ENCODE results near the gene TTC7B.

TTC7B gene

DNA sequence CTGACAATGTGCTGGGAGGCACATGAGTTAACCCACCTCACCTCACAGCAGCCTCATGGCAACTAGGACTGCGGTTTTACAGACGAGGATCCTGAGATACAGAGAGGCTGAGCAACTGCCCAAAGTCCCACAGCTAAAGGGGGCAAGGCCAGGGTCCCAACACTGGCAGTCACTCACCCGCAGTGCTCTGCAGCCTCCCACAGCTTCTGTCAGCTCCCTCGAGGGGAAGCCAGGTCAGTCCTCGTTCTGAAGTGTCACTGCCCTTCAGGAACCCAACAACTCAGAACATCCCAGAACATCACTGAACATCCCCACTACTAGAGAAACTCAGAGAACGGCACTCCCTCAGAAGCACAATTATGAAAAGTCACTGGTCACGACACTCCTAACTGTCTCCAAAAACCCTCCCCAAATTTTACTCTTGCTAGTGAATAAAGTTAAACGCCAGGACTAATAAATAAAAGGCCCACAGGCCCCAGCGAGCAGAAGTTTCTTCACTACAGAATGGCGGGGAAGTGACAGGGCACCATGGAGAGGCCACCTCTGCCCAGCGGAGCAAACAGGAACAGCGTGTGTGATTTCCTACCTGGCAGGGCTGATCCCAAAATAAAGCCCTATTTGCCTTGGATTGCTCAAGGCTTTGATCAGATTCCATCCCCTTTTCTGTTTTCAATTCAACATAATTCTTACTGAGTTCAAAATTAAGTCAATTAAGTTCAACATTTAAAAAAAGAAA is 75.1 kb downstream of the TTC7B start:
- no peak for DNase-seq (ENCODE audit: low spot score)

DNA sequence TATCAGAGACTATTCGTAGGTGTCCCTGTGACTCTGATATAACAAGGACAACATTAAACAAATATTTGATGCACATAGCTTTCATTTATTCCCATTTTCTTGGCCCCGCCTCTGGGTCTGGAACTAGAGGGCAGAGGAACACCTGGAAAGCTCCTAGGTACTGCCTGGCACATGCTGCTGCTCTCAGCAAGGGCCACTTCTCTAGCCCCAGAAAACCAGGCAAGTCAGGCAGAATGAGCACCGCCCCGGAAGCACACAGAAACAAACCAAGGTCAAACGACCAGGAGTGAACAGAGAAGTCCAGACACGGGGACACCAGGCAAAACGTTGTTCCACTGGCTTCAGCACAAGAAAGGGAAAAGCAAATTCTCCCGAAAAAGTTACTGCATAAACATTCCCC is 76.1 kb downstream of the TTC7B start:
- no peak for DNase-seq (ENCODE audit: low spot score)

DNA sequence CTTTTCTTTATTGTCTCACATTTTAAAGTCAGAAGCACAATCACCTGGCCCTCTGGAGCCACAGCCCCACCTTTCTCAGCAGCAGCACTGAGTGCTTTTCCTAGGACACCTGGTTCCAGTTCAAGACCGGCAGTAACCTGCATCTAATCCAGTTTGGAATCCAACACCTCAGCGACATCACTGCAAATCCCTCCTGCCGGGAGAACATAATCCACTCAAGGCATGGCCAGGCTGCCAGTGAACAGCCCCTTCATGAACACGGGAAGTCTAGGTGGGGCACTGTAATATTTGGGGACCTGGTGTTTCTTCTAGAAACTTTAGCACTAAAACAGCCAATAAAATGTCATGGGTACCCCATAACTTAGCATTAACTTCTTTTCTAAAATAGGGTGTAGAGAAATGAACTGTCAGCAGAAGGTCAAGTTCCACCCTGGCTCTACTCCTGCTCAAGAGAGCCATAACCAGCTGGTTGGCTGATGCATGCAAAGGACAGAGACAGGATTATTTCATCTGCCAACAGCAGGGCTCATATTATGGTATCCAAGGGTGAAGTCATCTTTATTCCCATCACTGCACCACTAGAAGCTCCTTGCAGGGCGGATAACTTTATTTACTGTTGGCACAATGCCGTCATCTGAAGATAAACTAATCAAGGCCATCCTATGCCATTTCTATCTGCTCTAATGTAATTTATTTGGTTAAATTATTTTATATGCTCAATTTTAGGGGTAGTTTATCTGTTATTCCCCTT is 76.7 kb downstream of the TTC7B start:
- no peak for DNase-seq (ENCODE audit: low spot score)

DNA sequence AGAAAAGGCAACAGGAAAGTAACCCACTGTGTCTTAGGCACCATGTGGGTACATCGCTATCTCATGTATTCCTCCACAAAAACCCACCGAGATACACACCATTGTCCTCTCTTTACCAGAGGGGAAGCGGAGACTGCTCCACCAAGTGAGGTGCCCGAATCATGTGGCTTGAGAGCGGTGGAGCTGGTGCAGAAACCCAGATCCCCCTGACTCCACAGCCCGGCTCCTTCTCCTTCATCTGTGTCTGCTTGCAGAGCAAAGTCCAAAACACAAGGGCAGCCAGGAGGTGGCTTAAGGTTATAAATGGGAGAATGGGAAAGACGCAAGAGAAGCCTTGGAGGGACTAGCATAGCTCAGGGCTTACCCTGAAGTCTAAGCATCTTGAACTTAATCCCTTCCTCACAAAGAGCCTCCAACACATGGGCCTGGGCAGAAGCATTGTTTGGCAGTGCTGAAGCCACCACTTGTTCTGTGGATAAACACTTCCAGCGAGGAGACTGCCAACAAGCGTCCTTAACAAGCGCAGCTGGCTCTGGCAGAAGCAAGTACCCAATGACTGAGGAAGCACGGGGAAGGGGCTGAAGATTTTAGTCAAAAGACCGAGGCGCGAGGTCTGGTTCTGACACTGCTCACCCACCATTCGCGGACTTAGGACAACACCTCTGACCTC is 83.0 kb downstream of the TTC7B start:
- no peak for DNase-seq (ENCODE audit: low spot score)

DNA sequence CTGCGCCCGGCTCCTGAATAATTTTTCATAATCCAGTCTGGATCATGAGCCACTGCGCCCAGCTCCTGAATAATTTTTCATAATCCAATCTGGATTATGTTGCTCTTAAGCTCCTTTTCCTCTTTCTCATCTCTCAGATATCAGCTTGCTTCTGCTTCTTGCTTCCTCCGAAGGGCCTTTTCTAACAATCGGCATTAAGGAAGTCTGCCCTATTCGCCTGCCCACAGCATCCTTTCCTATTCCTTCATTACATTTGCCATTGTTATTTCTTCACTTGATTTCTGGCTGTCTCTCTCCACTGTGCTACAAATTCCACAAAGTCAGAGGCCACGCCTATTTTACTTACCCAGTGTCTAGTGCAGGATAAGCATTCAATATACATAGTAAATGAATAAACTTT is 83.5 kb downstream of the TTC7B start:
- DNase-seq (ENCODE audit: low spot score), result no peak

DNA sequence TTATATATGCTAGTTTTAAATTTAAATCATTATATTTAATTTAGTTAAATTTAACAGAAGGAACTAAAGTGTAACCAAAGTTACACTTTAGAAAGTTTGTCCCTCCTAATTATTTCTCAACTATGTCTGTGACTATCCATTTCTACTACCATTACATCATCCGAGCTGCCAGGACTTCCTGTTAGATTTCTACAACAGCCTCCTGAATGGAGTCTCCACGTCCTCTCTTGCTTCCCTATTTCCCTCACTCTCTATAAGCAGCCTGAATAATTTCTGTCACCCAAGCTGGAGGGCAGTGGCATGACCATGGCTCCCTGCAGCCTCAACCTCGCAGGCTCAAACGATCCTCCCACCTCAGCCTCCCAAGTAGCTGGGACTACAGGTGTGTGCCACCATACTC is 84.1 kb downstream of the TTC7B start:
- DNase-seq (ENCODE audit: low spot score), result no peak

DNA sequence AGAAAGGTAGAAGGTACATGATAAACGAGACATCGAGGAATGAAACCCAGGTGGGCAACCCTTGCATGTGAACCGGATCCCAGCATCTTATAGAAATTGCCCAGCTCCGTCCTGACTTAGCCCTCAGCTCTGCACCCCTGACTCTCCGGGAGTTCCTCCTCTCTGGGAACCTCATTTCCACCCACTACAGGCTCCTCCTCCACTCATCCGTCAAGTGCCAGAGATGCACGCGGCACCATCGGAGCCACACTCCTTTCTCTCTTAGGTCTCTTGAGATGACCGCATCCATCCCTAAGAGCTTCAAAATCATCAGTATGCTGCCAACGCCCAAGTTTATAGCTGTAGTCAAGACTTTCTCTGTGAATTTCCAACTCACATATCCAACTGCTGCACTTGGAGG is 84.7 kb downstream of the TTC7B start:
- no peak for DNase-seq (ENCODE audit: low spot score)

DNA sequence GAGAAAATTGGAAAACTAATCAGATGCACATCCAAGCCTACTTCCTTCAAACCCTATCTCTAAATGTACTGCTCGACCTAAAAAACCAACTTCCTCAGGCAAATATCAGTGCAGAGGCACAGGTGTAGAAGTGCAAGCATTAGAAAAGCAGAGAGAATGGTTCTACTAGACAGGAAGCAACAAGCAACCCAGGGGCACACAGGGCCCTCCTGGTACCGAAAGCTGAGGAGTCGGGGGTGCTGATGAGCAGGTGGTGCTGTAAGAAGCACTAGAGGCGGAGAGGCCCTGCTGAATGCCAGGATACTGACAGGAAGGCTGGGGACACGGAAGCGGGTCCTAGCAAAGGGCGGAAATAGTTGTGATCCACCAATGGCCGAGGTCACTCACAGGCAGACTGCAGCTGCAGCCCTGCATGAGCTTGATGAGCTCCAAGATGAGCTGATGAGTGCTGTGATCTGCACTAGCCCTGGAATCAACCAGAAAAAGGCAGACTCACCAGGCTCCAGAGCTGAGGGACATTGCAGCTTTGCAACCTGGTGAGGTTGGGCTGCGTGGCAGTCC is 85.9 kb downstream of the TTC7B start:
- DNase-seq (ENCODE audit: low spot score), result no peak

DNA sequence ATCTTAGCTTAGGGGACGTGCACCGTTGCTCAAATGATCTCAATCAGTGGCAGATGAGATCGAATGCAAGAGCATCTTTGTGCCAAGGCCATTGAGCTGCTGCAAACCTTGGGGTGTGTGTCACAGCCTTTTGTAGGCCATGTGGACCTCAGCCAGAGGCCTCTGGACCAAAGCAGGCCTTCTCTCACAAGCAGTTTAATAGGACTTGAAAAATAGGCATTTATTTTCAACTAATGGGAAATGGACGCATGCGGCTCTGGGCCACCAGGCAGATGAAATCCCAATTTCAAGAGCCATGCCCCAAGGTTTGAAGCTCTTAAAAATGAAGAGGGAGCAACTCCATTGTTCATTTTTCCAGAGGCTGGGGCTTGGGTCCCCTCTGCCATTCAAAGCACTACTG is 87.3 kb downstream of the TTC7B start:
- no peak for DNase-seq (ENCODE audit: low spot score)

DNA sequence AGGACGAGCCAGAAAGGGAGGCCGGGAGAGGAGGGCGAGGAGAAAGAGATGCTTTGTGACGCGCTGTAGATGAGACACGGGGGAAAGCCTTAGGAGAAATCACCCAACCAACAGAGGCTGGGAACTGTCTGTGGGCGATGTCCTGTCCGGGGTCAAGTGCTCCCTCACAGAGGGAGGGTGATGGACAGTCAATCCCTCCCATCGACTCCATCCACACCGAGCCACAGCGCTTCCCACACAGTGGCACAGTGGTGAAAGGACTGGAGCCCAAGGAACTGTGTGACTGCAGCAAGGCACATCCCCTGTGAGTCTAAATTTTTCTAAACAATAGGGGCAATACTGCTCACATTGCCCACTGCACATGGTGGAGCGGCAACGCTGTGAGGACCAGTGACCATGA is 89.1 kb downstream of the TTC7B start:
- DNase-seq (ENCODE audit: low spot score), result no peak

DNA sequence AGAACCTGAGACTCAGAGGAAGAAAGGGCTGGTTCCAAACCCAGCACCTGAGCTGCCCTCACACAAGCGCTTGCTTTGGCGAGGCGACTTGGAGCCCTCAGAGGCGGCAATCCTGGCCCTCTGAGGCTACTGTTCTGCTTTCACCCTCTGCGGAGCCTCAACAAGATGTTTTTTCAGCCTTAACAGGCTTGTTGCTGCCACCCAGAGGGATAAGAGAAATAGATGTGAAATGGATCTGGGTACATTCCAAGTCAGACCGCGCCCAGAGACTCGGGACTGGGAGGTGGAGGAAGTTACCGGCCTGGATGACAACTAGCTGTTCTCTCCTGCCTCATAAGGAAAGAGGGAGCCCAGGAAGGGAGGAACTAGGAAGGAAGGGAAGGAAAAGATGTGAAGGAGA is 89.6 kb downstream of the TTC7B start:
- DNase-seq (ENCODE audit: low spot score), result no peak

DNA sequence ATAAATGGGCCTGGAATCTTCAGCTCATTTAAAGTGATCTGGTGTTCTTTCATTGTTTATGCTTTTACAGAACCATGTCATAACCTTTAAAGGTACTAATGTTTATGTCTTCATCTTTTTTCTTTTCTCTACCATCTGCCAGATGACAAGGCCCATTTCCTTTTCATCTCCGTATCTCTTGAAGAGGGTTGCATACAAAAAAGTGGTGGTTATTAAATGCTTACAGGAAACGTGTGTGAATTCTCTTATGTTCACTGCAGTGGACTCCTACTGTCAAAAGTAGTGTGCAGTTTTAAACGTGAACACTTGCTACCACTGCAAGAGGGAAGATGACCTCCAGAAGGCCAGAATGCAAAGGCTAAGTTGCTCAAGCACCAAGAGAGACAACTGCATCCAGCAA is 91.4 kb downstream of the TTC7B start:
- no peak for DNase-seq (ENCODE audit: low spot score)

DNA sequence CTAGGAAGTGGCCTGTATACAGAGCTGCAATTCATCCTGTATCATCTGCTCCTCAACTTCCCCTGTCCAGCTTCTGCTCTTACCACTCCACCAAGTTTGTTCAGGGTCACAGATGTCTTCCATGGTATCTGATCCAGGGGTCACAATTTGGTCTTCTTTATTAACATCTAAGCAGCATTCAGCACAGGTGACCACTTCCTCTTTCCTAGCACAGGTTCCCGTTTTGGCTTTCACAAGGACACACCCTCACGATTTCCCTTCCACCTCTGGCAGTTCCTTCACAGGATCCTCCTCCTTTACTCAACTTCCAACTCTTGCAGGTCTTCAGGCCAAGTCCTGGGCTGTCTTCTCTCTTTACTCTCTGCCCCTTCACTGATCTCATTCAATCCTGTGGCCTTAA is 93.6 kb downstream of the TTC7B start:
- DNase-seq (ENCODE audit: low spot score), result no peak

DNA sequence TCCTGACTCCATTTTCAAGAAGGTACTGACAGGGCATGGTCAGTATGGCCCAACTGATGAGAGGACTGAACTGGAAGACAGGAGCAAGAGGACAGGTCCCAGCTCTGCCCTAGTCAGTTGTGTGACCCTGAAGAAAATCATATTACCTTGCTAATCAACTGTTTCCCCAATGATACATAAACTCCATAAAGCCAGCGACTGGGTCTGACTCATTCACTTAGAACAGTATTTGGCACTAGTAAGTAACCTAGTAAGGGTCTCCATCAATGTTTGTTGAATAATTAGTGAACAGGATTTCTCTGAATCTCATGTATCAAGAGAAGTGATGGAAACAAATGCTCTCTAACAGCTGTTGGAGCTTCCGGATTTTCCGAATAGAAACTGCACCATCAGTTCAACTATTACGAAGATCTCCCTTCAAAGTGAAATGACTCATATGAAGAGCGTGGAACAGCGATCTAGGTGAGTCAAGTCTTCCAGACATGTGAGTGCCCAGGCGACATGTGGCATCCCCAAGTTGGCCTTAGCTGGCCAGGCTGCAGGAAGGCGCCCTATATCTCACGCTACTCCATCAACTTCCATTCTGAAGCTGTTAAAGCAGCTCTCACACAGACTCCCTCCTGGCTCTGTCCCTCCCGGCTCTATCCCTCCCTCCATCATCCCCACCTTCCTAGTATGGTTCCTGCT is 94.5 kb downstream of the TTC7B start:
- DNase-seq (ENCODE audit: low spot score), result peak; percentile 48

DNA sequence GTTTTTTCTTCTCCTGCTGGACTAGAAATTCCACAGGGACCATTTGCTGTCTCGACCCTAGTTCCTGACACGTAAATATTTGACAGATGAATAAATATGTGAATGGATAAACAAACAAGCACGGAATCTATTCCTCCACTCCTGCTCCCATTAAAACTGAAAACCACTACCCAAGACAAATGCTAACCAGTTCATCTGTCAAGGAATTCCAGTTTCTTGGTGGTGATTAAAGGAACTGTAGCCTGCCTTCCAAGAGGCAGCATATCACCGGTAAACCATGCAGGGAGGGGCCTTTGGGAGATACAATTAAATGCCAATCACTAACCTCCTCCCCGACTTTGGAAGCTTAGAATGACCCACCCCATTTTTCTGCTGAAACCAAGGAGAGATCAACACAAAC is 95.4 kb downstream of the TTC7B start:
- no peak for DNase-seq (ENCODE audit: low spot score)

DNA sequence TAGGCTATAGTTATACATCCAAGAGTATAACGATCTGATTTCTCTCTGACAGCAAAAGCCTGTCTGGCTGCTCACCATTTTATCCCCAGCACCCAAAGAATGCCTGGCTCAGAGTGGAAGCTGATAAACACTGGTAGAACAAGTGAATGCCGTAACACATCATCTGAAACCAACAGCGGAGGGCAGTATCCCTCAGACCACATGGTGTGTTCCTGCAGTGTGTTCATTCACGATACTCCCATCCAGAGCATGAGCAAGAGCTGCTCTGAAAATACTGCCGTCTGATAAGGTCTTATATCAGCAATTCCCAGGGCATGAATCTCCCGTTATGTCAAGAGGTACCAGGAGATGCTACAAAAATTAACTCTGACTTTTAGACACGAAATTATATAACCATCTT is 95.9 kb downstream of the TTC7B start:
- DNase-seq (ENCODE audit: low spot score), result no peak

DNA sequence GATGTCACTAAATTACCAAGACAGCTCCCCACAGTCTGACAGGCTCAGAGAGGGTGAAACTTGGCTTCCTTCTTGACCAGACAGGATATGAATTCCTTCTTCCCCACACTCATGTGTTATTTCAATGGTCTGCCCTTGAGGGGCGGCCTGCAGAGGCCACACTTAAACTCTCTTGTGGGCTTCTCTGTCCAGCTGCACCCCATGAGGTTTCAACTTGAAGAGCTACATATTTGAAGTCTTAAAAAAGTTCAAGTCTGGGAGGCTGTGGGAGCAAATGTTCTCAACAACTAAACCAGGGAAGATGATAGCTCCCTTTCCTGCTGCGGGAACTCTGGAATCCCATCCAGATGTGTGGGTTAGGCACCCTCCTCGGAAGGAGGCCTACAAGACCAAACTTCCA is 98.3 kb downstream of the TTC7B start:
- DNase-seq (ENCODE audit: low spot score), result no peak

DNA sequence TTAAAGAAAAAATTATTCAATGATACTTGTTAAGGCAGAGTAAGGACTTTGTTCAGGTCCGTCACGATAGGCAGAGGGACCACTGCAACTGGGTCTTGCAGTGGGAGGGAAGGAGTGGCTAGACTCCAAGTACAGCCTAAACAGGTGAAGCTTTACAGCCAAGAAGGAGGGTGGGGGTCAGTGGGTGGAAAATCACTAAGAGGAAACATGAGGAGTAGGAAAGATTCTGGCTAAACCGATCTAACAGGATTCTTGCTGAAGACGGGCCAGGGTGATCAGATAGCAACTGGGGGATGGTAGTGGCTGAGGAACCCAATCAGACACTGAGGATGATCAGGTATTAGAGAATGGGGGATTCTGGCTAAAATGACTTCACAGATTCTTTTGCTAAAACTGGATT is 100.2 kb downstream of the TTC7B start:
- no peak for DNase-seq (ENCODE audit: low spot score)

DNA sequence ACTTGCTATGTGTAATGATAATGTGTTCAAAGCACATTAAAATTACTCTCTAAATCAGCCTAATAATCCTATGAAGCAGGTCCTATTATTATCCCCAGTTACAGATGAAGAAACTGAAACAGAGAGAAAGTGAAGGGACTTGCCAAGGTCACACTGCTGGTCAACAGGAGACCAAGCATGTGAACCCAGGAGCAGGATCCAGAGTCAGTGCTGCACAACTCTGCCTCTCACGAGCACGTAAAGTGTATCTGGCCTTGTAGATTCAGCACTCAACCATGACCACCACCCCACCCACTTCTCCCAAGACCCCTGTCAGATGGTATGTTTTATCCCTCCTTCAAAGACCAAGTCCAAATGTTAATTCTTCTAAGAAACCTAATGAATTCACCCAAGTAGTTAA is 100.7 kb downstream of the TTC7B start:
- no peak for DNase-seq (ENCODE audit: low spot score)

DNA sequence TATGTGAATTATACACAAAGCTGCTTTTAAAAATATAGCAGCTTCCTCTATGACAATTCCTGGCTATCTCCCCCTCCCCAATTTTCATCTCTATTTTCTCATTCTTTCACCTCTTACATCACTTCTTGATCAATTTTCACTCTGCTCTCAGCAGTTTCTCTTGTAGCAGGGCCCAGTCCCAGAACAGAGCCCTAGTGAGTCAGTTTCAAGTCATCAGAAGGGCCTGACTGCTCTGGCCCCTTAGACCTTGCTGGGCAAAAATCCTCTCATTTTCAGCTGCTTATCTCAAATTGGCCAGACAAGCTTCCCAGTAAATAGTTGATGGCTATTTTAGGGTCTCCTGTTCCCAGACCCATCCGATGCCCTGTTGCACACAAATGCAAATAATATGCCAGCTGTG is 101.4 kb downstream of the TTC7B start:
- DNase-seq (ENCODE audit: low spot score), result no peak

DNA sequence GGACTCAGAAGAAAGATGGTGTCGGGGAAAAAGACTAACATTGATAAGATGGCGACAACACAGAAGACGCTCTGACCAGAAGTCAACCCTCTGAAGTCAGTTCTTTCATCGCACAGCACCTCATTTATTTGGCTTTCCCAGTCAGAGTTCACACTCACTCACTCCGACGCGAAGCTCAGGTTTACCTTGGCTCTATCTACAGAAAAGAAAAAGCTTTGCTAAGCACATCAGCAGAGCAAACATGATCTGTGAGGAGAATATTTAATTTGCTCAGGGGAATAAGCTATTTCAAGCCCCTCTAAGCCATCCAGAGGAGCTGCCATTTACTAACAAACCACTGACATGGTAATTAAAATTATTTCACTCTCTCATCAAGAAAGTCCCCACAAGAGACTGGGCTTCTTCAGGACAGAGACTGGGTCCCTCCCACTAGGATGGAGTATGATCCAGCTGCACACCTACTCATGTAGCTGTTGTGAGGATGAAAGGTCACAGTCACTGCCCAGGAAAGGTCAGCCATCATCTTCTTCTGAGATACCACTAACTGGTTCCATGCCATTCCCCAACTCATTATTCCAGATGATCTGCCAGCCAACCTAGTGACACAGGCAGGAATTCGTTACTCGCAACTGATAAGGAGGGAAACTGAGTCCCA is 111.4 kb downstream of the TTC7B start:
- no peak for DNase-seq (ENCODE audit: low spot score)
